Thyroid gland (tissue), 4 donors: ENCODE results near the gene NIP7. TPM values are rescaled to one million over a fixed set of nuclear protein-coding genes. Genes with fewer than 3 reads are reported as not detected.

Experiments
- DNase-seq, 2 donors: peaks; one replicate each; pipeline ENCODE4 v3.0.0-alpha.2; 2019
- H3K27ac ChIP-seq, 3 donors: fragments of 200-600 bp; sonication (generic); 1 replicate in 2 of 3; 2 replicates in 1 of 3; pipeline ENCODE4 v1.5.1; 2016 to 2019; ENCODE audit warnings: mild to moderate bottlenecking in 1 of 3, moderate library complexity in 1 of 3
- H3K27me3 ChIP-seq: fragments of 200-600 bp; sonication (generic); one replicate; pipeline ENCODE4 v1.5.1; 2019
- H3K36me3 ChIP-seq, 2 donors: fragments of 200-600 bp; sonication (generic); one replicate each; pipeline ENCODE4 v1.5.1; 2016 to 2019
- H3K4me1 ChIP-seq, 2 donors: fragments of 200-600 bp; sonication (generic); one replicate each; pipeline ENCODE4 v1.5.1; 2017 to 2019
- H3K4me3 ChIP-seq, 3 donors: fragments of 200-600 bp; sonication (generic); replicated peaks in 1 of 3; 1 replicate in 2 of 3; 2 replicates in 1 of 3; pipeline ENCODE4 v1.5.1; 2016; ENCODE audit warnings: mild to moderate bottlenecking in 1 of 3
- H3K9me3 ChIP-seq: fragments of 200-600 bp; sonication (generic); one replicate; pipeline ENCODE4 v1.5.1; 2017
- POLR2A ChIP-seq, 2 donors: fragments of 450-650 bp; IDR thresholded peaks; one replicate each; pipeline ENCODE4 v1.6.1; 2017; ENCODE audit warnings: antibody characterized with exemption in 2 of 2, mild to moderate bottlenecking in 2 of 2, moderate library complexity in 1 of 2
- whole genome bisulfite sequencing, 2 donors: methylation state at CpG; one replicate each; pipeline ENCODE4 v1.1.5; 2017; 5-methylcytosine and 5-hydroxymethylcytosine counted together
- intact Hi-C: fragments of 100-400 bp; cut with DNase I; formaldehyde crosslinking; loops from one replicate; pipeline ENCODE4 v1.15.1; 2023
- total RNA-seq, 4 donors: library from RNA; depleted of rRNA; stranded (reverse); fragments of >200 nt; gene quantifications; one replicate each; pipeline ENCODE4 v1.2.3, GENCODE V29; 2016
- TF ChIP-seq, protein P1 (sequence below), 6 experiments: fragments of 200-600 bp in 3 of 6; fragments of 450-650 bp in 3 of 6; sonication (generic) in 3 of 6; IDR thresholded peaks; one replicate each; pipeline ENCODE4 v1.5.1; 2016 to 2019; ENCODE audit warnings: antibody characterized with exemption in 6 of 6, mild to moderate bottlenecking in 2 of 6, inconsistent platforms in 1 of 6, moderate library complexity in 1 of 6

Gene NIP7
- total RNA-seq, 4 donors from 2014 or later: 9.8 to 17.5 (median 14.7) TPM

DNA sequence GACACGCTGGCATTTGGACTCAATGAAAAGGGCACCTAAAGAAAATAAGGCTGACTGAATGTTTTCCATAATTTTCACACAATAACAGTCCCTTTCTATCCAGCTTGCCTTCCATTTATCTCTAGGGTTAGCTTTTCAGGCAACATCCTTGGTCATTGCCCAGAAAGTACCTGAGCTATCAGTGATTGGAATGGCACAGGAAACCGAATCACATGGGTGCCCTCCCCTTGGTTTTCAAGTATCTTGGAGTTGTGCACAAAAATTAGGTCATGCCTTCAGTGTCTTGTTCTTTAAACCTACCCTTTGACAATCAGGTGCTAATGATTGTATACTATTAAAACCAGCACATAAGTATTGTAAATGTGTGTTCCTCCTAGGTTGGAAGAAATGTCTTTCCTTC, 31.7 kb upstream of the NIP7 start:
- Histone ChIP-seq H3K36me3 (no peaks in the 10 kb centered on the region), H3K27me3 (no peaks in the 10 kb centered on the region), H3K9me3 (no peaks in the 10 kb centered on the region), H3K27ac (peak overlapping the region; percentile 5 to 22 (median 20)), H3K4me3 (no peak overlapping the region), H3K4me1 (peaks cover 45 to 66% of the 10 kb centered on the region in 2 donors)
- 59 to 71% methylated on average over 2 of the region's 2 CpGs for WGBS, 2 donors
- DNase-seq: peak; percentile 58 to 62
- intact Hi-C loops: no loop called here
- TF ChIP-seq, protein P1, sequence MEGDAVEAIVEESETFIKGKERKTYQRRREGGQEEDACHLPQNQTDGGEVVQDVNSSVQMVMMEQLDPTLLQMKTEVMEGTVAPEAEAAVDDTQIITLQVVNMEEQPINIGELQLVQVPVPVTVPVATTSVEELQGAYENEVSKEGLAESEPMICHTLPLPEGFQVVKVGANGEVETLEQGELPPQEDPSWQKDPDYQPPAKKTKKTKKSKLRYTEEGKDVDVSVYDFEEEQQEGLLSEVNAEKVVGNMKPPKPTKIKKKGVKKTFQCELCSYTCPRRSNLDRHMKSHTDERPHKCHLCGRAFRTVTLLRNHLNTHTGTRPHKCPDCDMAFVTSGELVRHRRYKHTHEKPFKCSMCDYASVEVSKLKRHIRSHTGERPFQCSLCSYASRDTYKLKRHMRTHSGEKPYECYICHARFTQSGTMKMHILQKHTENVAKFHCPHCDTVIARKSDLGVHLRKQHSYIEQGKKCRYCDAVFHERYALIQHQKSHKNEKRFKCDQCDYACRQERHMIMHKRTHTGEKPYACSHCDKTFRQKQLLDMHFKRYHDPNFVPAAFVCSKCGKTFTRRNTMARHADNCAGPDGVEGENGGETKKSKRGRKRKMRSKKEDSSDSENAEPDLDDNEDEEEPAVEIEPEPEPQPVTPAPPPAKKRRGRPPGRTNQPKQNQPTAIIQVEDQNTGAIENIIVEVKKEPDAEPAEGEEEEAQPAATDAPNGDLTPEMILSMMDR (IDR thresholded peaks at IDR 0.05): no peak
- no peak for TF ChIP-seq POLR2A (IDR thresholded peaks at IDR 0.05)

DNA sequence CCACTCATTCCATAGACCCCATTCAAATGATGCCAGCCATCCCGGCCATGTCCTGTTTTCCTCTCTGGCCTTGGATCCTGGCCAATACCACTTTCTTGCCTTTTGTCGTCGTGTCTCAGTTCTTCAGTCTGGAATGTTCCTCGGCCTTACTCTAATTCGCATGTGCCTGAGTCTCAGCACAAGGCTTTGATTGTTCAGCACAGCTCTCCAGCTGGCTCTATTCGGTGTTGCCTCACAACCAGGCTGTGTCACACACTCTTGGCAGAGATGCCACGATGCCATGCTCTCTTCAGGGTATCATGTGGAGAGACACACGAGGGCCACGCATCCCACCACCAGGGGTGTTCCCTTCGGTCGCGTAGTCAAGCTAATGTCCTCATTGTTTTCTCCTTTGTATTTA, 30.3 kb upstream of the NIP7 start:
- H3K27ac ChIP-seq: peak overlapping the region in 2 of 3 donors; percentile 31 to 32
- WGBS, 2 donors: 76 to 78% methylated on average over 12 of the region's 12 CpGs
- no peaks in the 10 kb centered on the region for H3K36me3 ChIP-seq
- no peak for TF ChIP-seq POLR2A (IDR thresholded peaks at IDR 0.05)
- TF ChIP-seq, protein P1 (IDR thresholded peaks at IDR 0.05): no peak
- H3K9me3 ChIP-seq: no peaks in the 10 kb centered on the region
- intact Hi-C loops: no loop called here
- no peak overlapping the region for H3K4me3 ChIP-seq
- H3K4me1 ChIP-seq: peaks cover 38 to 61% of the 10 kb centered on the region in 2 donors
- H3K27me3 ChIP-seq: no peaks in the 10 kb centered on the region
- peak; percentile 29 to 35 for DNase-seq

DNA sequence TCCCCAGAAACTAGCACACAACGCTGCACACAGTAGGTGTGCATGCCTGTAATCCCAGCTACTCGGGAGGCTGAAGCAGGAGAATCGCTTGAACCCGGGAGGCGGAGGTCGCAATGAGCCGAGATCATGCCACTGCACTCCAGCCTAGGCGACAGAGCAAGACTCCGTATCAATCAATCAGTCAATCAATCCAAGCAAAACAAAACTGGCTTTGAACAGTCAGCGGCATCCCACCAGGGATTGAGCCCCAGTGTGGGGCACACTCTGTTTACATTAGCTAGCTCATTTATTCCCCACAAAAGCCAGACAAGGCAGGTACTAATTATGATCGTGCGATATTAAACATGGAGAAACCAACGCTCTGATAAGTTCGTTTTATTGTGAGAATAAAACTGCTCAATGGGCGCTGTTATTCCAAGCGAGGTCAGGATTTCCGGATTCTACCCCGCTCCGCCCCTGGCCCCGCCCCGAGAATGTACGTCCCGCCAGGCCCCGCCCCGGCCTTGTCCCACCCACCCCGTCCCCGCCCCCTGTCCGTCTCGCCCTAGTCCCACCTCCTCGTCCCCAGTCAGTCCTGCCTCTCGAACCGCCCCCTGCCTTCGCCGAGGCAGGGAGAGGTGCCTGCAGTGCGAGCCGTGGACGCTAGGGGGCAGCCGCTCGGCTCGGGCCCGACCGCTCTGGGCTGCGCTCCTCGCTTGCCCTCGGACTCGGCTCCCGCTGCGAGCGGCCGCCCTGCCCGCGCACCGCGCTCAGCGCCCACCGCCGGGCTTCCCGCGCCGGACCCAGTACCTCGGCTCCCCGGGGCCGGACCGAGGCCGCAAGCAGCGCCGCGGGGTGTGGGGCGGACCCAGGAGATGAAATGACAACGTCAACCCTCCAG, 28.7 kb upstream of the NIP7 start, which contains the start of gene VPS4A:
Gene VPS4A, plus strand, starts transcription at position 698 of the 880 bp plus-strand sequence. Its CDS starts 162 bp downstream, at position 860.
- peak within 1 kb of the TSS; percentile 62 to 97 (median 85) for H3K4me3 ChIP-seq
- no peaks in the 10 kb centered on the region for H3K27me3 ChIP-seq
- peak; percentile 96 to 97 for DNase-seq
- intact Hi-C loops: no loop called here
- H3K9me3 ChIP-seq: no peaks in the 10 kb centered on the region
- peaks cover 24 to 49% of the 10 kb centered on the region in 2 donors for H3K4me1 ChIP-seq
- 19 to 20% methylated on average over 27 to 33 of the region's 70 CpGs for WGBS, 2 donors
- H3K27ac ChIP-seq: peak within 1 kb of the TSS; percentile 67 to 85 (median 73)
- H3K36me3 ChIP-seq: peaks cover under 1 to 6% of the 10 kb centered on the region in 2 donors
- TF ChIP-seq, protein P1 (IDR thresholded peaks at IDR 0.05): peak; percentile 19 to 99 (median 88)
- TF ChIP-seq POLR2A (IDR thresholded peaks at IDR 0.05): peak in 1 of 2 donors; percentile 81

DNA sequence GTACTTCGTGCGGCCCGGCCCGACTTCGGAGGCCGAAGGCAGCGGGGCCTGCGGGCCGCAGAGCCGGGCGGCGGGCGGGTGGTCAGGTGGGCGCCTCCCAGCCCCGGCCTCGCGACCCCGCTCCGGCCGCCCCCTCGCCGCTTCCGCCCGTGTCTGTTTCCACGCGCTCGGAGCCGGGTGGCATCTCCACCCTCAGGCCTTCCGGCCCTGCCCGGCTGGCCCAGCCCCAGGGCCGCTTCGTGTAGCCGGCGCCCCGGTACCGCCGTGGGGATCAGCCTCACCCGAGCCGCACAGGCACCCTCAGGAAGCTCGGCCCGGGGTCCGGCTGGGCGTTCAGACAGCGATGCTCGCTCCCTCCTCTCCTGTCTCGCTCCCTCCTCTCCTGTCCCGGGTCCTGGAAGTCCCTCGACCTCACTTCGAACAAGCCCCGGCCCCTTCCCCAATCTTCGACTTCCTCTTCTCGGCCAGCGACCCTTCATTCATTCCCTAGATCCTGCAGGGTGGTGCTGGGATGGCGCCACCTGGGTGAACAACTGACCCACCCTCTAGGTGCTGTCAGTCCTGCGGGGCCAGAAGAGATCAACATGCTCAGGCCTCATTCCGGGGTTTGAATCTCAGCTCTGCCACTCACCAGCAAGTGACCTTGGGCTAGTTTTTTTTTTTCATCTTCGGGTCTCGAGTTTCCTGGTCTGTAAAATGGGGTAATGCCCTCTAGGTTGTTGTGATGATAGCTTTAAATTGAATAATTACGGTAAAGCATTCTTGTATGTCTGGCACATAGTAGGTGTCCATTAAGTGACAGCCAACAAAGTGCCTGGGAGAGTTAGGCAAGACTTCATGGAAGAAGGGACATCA, 27.8 kb upstream of the NIP7 start:
- Histone ChIP-seq H3K27me3 (no peaks in the 10 kb centered on the region), H3K4me1 (peaks cover 19 to 40% of the 10 kb centered on the region in 2 donors), H3K4me3 (peak overlapping the region; percentile 62 to 97 (median 85)), H3K36me3 (peaks cover 9 to 14% of the 10 kb centered on the region in 2 donors), H3K9me3 (no peaks in the 10 kb centered on the region), H3K27ac (peak overlapping the region; percentile 67 to 85 (median 73))
- WGBS, 2 donors: 3 to 5% methylated on average over 16 to 22 of the region's 59 CpGs
- DNase-seq: peak; percentile 41 to 46
- TF ChIP-seq, protein P1 (IDR thresholded peaks at IDR 0.05): no peak
- TF ChIP-seq POLR2A (IDR thresholded peaks at IDR 0.05): no peak
- intact Hi-C loops: no loop called here
